HEK293 (cell line): ENCODE measurements around the gene ALPK3.

Experiments
- CTCF ChIA-PET: fragments of 350-600 bp; formaldehyde crosslinking; extraction: SDS; loops from one replicate; lab custom pipeline; 2021; ENCODE audit warnings: antibody characterized with exemption; lab: Yijun Ruan, JAX
- POLR2A ChIA-PET: fragments of 300-600 bp; formaldehyde crosslinking; extraction: SDS; loops from one replicate; lab custom pipeline; 2020; ENCODE audit warnings: antibody characterized with exemption, inconsistent platforms; lab: Yijun Ruan, JAX
- H3K27ac ChIP-seq: fragments of 200-500 bp; sonication (Bioruptor generic); 2 replicates; pipeline ENCODE4 v1.5.1; 2014; ENCODE audit warnings: low read depth, low read length, control low read depth, inconsistent platforms; ENCODE audit errors: extremely low read depth
- H3K36me3 ChIP-seq, 2 experiments: fragments of 200-500 bp in 1 of 2; sonication (Bioruptor generic) in 1 of 2; 1 replicate in 1 of 2; 2 replicates in 1 of 2; pipeline ENCODE4 v1.5.1; 2014 to 2017; ENCODE audit warnings: inconsistent platforms in 2 of 2, low read length in 2 of 2; ENCODE audit not compliant: control insufficient read depth in 2 of 2, insufficient read depth in 1 of 2
- H3K4me1 ChIP-seq: fragments of 200-500 bp; sonication (Bioruptor generic); 2 replicates; pipeline ENCODE4 v1.5.1; 2014; ENCODE audit warnings: mild to moderate bottlenecking, low read length, inconsistent platforms; ENCODE audit not compliant: control insufficient read depth, insufficient read depth
- H3K4me3 ChIP-seq: 2 replicates; pipeline ENCODE4 v1.5.1; 2011; ENCODE audit warnings: low read depth, mild to moderate bottlenecking, control low read depth, low read length, moderate library complexity
- H3K9me3 ChIP-seq: fragments of 200-500 bp; sonication (Bioruptor generic); 2 replicates; pipeline ENCODE4 v1.5.1; 2014; ENCODE audit warnings: low read depth, low read length, inconsistent platforms; ENCODE audit not compliant: control insufficient read depth, insufficient read depth
- BCL11B ChIP-seq: fragments of 450-650 bp; formaldehyde crosslinking; IDR thresholded peaks from 2 replicates; pipeline ENCODE4 v1.5.1; 2016; ENCODE audit warnings: low read depth, missing biosample characterization, missing genetic modification characterization
- GLI4 ChIP-seq: fragments of 450-650 bp; formaldehyde crosslinking; IDR thresholded peaks from 2 replicates; pipeline ENCODE4 v1.5.1; 2016; ENCODE audit warnings: missing biosample characterization, missing genetic modification characterization
- KLF16 ChIP-seq: fragments of 450-650 bp; formaldehyde crosslinking; IDR thresholded peaks from 2 replicates; pipeline ENCODE4 v1.5.1; 2017; ENCODE audit warnings: missing biosample characterization, missing genetic modification characterization
- KLF17 ChIP-seq: fragments of 450-650 bp; formaldehyde crosslinking; IDR thresholded peaks from 2 replicates; pipeline ENCODE4 v1.5.1; 2016; ENCODE audit warnings: missing biosample characterization, missing genetic modification characterization
- MYNN ChIP-seq: fragments of 450-650 bp; formaldehyde crosslinking; IDR thresholded peaks from 2 replicates; pipeline ENCODE4 v1.5.1; 2016; ENCODE audit warnings: missing biosample characterization, missing genetic modification characterization, borderline replicate concordance
- YY1 ChIP-seq: fragments of 450-650 bp; formaldehyde crosslinking; IDR thresholded peaks from 2 replicates; pipeline ENCODE4 v1.5.1; 2018; ENCODE audit warnings: missing biosample characterization, missing genetic modification characterization
- ZBTB1 ChIP-seq: fragments of 450-650 bp; formaldehyde crosslinking; IDR thresholded peaks from 2 replicates; pipeline ENCODE4 v1.5.1; 2016; ENCODE audit warnings: missing biosample characterization, missing genetic modification characterization
- ZBTB10 ChIP-seq: fragments of 450-650 bp; formaldehyde crosslinking; IDR thresholded peaks from 2 replicates; pipeline ENCODE4 v1.5.1; 2016; ENCODE audit warnings: missing biosample characterization, missing genetic modification characterization
- ZFP3 ChIP-seq: fragments of 450-650 bp; formaldehyde crosslinking; IDR thresholded peaks from 2 replicates; pipeline ENCODE4 v1.5.1; 2016; ENCODE audit warnings: low read depth, missing biosample characterization, missing genetic modification characterization
- ZIC2 ChIP-seq: fragments of 450-650 bp; formaldehyde crosslinking; IDR thresholded peaks from 2 replicates; pipeline ENCODE4 v1.5.1; 2016; ENCODE audit warnings: missing biosample characterization, missing genetic modification characterization
- ZNF169 ChIP-seq: fragments of 450-650 bp; formaldehyde crosslinking; IDR thresholded peaks from 2 replicates; pipeline ENCODE4 v1.5.1; 2016; ENCODE audit warnings: missing biosample characterization, missing genetic modification characterization
- ZNF211 ChIP-seq: fragments of 450-650 bp; formaldehyde crosslinking; IDR thresholded peaks from 2 replicates; pipeline ENCODE4 v1.5.1; 2016; ENCODE audit warnings: low read depth, missing biosample characterization, missing genetic modification characterization
- ZNF518A ChIP-seq: fragments of 450-650 bp; formaldehyde crosslinking; conservative IDR thresholded peaks from 2 replicates; pipeline ENCODE4 v1.5.1; 2016; ENCODE audit warnings: low read depth, missing biosample characterization, missing genetic modification characterization
- ZNF544 ChIP-seq: fragments of 450-650 bp; formaldehyde crosslinking; IDR thresholded peaks from 2 replicates; pipeline ENCODE4 v1.5.0; 2017; ENCODE audit warnings: missing biosample characterization, missing genetic modification characterization
- ZNF549 ChIP-seq: fragments of 450-650 bp; IDR thresholded peaks from 2 replicates; pipeline ENCODE4 v1.5.1; 2018; ENCODE audit warnings: missing biosample characterization, missing genetic modification characterization, mild to moderate bottlenecking, inconsistent platforms, moderate library complexity
- ZNF692 ChIP-seq: fragments of 450-650 bp; formaldehyde crosslinking; IDR thresholded peaks from 2 replicates; pipeline ENCODE4 v1.5.1; 2016; ENCODE audit warnings: missing biosample characterization, missing genetic modification characterization
- ZNF776 ChIP-seq: fragments of 450-650 bp; formaldehyde crosslinking; IDR thresholded peaks from 2 replicates; pipeline ENCODE4 v1.5.0; 2017; ENCODE audit warnings: missing biosample characterization, missing genetic modification characterization, borderline replicate concordance
- ZNF791 ChIP-seq: fragments of 450-650 bp; formaldehyde crosslinking; IDR thresholded peaks from 2 replicates; pipeline ENCODE4 v1.5.1; 2016; ENCODE audit warnings: missing biosample characterization, missing genetic modification characterization
- ZNF830 ChIP-seq: fragments of 450-650 bp; IDR thresholded peaks from 2 replicates; pipeline ENCODE4 v1.5.0; 2018; ENCODE audit warnings: missing biosample characterization, missing genetic modification characterization, low read depth, mild to moderate bottlenecking, moderate library complexity
- ZSCAN23 ChIP-seq: fragments of 450-650 bp; formaldehyde crosslinking; IDR thresholded peaks from 2 replicates; pipeline ENCODE4 v1.5.1; 2016; ENCODE audit warnings: missing biosample characterization, missing genetic modification characterization

The ALPK3 gene

GRCh38 chr15:84797212-84797611, 19.9 kb upstream of the ALPK3 start:
- CTCF ChIA-PET, result no interaction called here
- POLR2A ChIA-PET, result no interaction called here
- no peak for TF ChIP-seq GLI4
- TF ChIP-seq ZNF791 (tag by site-specific recombination), result no peak
- TF ChIP-seq ZNF169 (tag by site-specific recombination), result no peak
- TF ChIP-seq MYNN (tag by site-specific recombination), result no peak
- TF ChIP-seq BCL11B, result no peak
- TF ChIP-seq ZBTB10 (tag by site-specific recombination), result no peak
- TF ChIP-seq ZNF518A (tag by site-specific recombination), result no peak
- TF ChIP-seq KLF17 (tag by site-specific recombination), result no peak
- no peak for TF ChIP-seq ZNF830
- TF ChIP-seq ZIC2 (tag by site-specific recombination), result no peak
- TF ChIP-seq ZNF211, result no peak
- TF ChIP-seq YY1 (tag by site-specific recombination), result no peak
- no peak for TF ChIP-seq KLF16 (tag by site-specific recombination)
- no peak for TF ChIP-seq ZNF776
- TF ChIP-seq ZNF544 (tag by site-specific recombination), result no peak
- no peak for TF ChIP-seq ZNF549 (tag by site-specific recombination)
- TF ChIP-seq ZBTB1 (tag by site-specific recombination), result no peak
- TF ChIP-seq ZNF692 (tag by site-specific recombination), result no peak
- TF ChIP-seq ZSCAN23 (tag by site-specific recombination), result no peak
- TF ChIP-seq ZFP3 (tag by site-specific recombination), result no peak
- H3K4me3 ChIP-seq, result no peak overlapping the region
- no peaks in the 10 kb centered on the region for H3K4me1 ChIP-seq
- H3K9me3 ChIP-seq, result no peaks in the 10 kb centered on the region
- H3K27ac ChIP-seq, result no peak overlapping the region
- H3K36me3 ChIP-seq, result peaks cover 44 to 81% of the 10 kb centered on the region in 2 experiments
